ENCODE results near the gene TMEM107.
A peak's percentile ranks its signal among the peaks of the same experiment; 100 is the strongest.

Gene TMEM107

DNA sequence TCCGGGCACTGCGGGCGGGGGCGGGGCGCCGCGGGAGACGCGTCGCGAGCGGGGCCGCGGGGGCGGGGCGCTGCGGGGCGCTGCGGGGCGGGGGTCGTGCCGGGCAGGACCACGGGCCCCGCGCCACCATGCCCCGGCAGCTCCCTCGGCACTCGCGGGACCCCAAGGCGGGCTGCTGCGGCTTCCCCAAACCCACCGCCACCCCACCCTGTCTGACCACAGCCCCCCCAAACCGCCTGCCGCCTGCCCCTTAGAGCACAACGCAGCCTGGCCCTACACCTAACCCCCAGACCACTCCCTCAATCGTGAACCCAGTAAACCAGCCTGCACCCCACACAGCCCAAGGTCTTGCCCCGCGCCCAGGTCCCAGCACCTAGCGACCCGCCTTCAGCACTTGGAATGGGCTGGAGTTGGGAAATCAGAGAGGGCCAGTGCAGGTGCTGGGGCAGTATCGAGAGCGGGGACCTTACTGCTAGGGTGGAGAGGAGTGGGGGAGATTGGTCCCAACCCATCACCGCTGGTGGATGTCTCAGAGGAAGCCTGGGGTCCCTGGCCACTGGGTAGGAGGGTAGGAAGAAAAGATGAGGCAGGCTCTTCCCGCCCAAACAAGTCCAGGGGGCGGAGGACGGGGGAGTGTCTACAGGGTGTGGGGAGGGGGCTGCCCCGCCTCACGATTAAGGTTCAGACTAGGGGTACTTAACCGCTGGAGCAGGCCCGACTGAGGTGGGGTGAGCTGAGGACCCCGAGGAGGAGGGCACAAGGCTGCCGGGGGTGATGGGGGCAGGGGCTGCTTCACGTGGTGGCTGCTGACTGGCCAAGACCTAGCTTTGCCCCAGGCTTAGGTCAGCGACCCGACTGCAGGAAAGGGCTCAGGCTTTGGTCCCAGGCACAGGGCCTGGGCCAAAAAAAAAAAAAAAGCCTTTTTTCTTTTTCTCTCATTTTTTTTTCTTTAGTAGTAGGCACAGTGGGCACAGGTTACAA lies 12.9 kb downstream of the TMEM107 start:
- DNase-seq: no peak
- H3K36me3 ChIP-seq (replicated peaks): peaks cover 17% of the 10 kb centered on the region

DNA sequence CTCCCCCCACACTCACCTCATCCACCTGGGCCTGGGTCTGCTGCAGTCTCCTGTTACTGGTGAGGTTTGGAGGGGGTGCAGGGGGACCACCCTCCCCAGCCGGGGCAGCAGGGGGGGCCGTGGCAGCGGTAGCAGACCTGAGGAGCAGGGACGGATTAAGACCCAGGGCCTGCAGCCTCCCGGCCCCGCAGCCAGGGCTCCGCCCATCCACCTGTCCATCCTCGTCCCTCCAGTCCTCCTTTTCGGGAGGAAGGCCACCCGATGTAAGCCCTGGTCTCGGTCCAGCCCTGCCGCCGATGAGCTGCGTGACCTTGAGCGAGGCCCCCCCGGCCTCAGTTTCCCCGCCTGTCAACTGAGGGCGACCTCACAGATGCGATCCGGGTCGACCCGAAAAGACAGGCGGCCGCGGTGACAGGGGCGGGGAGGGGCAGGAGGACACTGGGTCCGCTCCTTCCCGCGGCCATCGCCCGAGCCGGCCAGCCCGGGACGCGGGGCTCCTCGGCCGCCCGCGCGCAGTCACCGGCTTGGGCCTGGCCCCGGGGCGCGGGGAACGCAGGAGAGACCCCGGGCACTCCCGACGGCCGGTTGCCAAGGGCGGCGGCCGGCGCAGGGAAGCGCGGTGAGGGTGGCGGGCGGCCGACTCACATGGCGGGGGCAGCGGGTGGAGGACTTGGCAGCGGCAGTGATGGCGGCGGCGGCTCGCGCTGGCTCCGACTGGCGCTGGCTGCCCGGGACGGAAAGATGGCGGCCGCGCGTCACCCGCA lies 13.8 kb downstream of the TMEM107 start, which contains the start of gene VAMP2:
Gene VAMP2, minus strand, starts transcription at position 716 of the 764 bp plus-strand sequence. Its CDS starts 69 bp downstream, at position 647.
- no peak for DNase-seq
- in situ Hi-C loops (cut with HindIII; ENCODE audit: low pct_ligation_motif_present, low sequenced_read_pairs): no loop called here

More for the DNA sequence above, 12.9 kb downstream of the TMEM107 start:
- in situ Hi-C loops (cut with HindIII; ENCODE audit: low pct_ligation_motif_present, low sequenced_read_pairs): no loop called here
- H3K27me3 ChIP-seq (replicated peaks): no peaks in the 10 kb centered on the region
- H3K4me3 ChIP-seq (ENCODE audit: low read depth, low read length): peak overlapping the region; percentile 85
- peak overlapping the region; percentile 89 for H3K27ac ChIP-seq
- TF ChIP-seq, protein P1, sequence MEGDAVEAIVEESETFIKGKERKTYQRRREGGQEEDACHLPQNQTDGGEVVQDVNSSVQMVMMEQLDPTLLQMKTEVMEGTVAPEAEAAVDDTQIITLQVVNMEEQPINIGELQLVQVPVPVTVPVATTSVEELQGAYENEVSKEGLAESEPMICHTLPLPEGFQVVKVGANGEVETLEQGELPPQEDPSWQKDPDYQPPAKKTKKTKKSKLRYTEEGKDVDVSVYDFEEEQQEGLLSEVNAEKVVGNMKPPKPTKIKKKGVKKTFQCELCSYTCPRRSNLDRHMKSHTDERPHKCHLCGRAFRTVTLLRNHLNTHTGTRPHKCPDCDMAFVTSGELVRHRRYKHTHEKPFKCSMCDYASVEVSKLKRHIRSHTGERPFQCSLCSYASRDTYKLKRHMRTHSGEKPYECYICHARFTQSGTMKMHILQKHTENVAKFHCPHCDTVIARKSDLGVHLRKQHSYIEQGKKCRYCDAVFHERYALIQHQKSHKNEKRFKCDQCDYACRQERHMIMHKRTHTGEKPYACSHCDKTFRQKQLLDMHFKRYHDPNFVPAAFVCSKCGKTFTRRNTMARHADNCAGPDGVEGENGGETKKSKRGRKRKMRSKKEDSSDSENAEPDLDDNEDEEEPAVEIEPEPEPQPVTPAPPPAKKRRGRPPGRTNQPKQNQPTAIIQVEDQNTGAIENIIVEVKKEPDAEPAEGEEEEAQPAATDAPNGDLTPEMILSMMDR (IDR thresholded peaks at IDR 0.05; ENCODE audit: low read depth, low read length, missing control alignments): no peak

DNA sequence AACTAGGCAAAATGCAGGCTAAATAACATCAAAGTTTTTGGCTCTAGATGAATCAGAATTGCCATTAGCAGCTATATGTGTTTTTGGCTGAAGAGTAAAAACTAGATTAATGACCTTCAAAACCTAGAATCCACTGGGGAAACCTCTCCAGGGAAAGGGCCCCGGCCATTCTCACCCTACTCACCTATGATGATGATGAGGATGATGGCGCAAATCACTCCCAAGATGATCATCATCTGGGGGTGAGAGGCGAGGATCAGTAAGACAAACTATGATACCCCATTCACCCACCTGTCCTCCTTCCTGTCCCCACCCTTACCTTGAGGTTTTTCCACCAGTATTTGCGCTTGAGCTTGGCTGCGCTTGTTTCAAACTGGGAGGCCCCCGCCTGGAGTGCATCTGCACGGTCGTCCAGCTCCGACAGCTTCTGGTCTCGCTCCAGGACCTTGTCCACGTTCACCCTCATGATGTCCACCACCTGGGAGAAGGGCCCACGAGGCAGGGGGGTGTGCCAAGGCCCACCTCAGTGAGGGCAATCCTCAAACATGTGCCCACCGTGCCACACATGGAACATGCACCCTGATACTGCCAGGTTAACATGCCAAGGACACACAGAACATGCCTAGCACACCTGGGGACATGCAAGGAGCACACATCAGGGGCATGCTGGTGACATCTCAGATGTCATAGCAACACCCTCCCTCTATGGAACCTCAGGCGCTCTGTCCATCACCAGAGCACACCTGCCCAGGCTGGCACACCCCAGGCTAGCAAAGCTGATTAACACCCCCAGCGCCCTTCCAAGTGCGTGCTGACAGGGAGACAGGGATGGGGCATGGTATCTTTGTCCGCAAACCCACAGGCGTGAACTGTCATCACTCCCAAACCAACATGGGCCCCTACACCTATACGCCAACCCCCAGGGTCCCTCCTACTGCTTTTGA lies 14.6 kb downstream of the TMEM107 start:
- TF ChIP-seq, protein P1 (IDR thresholded peaks at IDR 0.05; ENCODE audit: low read depth, low read length, missing control alignments): no peak
- Histone ChIP-seq H3K36me3 (replicated peaks) (peaks cover 17% of the 10 kb centered on the region), H3K4me3 (ENCODE audit: low read depth, low read length) (peak overlapping the region; percentile 85), H3K27me3 (replicated peaks) (no peaks in the 10 kb centered on the region), H3K27ac (no peak overlapping the region)
- in situ Hi-C loops (cut with HindIII; ENCODE audit: low pct_ligation_motif_present, low sequenced_read_pairs): no loop called here
- DNase-seq: no peak

More for the DNA sequence above, 13.8 kb downstream of the TMEM107 start, which contains the start of gene VAMP2:
- TF ChIP-seq, protein P1 (IDR thresholded peaks at IDR 0.05; ENCODE audit: low read depth, low read length, missing control alignments): no peak
- H3K27me3 ChIP-seq (replicated peaks): no peaks in the 10 kb centered on the region
- H3K27ac ChIP-seq: peak within 1 kb of the TSS; percentile 89
- H3K36me3 ChIP-seq (replicated peaks): peaks cover 17% of the 10 kb centered on the region
- peak within 1 kb of the TSS; percentile 85 for H3K4me3 ChIP-seq (ENCODE audit: low read depth, low read length)

DNA sequence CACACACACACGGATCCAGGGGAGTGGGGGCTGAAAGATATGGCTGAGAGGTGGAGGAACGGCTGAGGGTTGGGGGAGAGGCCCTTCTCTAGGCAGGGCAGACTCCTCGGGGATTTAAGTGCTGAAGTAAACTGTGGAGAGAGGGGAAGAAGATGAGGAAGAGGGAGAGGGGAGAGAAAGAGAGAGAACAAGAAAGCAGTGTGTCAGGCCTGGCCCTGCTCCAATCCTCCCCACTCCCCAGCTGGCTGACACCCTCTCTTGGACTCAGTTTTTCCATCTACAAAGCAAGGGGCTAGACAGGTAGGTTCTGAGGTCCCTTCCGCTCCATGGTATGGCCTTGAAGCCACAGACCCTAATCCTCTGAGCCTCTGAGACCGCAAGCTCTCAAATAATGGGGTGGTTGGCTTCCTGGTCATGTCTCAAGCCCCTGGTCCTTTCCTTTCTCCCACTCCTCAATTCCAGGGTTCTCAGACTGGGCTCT lies 15.4 kb downstream of the TMEM107 start:
- Histone ChIP-seq H3K27ac (no peak overlapping the region), H3K4me3 (ENCODE audit: low read depth, low read length) (no peak overlapping the region), H3K27me3 (replicated peaks) (no peaks in the 10 kb centered on the region), H3K36me3 (replicated peaks) (peaks cover 17% of the 10 kb centered on the region)
- TF ChIP-seq, protein P1 (IDR thresholded peaks at IDR 0.05; ENCODE audit: low read depth, low read length, missing control alignments): no peak
- DNase-seq: no peak
- in situ Hi-C loops (cut with HindIII; ENCODE audit: low pct_ligation_motif_present, low sequenced_read_pairs): no loop called here

DNA sequence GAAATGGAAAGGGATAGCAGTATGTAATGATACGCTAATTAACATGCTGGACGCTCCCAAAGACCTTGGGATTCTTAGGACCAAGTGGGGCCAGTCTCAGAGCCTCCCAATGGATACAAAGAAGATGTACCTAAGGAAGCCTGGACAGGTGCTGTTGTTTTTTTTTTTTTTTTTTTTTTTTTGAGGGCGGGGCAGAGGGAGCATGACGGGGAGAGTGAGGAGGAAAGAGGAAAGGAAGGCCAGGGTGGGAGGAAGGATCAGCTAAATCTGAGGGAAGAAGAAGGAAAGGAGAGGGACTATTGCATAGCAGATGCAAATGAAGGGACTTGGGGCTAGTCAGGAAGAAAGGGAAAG lies 16.0 kb downstream of the TMEM107 start:
- Histone ChIP-seq H3K4me3 (ENCODE audit: low read depth, low read length) (no peak overlapping the region), H3K27me3 (replicated peaks) (no peaks in the 10 kb centered on the region)

More for the DNA sequence above, 16.0 kb downstream of the TMEM107 start:
- DNase-seq: no peak
- Histone ChIP-seq H3K36me3 (replicated peaks) (peaks cover 17% of the 10 kb centered on the region), H3K27ac (no peak overlapping the region)
- in situ Hi-C loops (cut with HindIII; ENCODE audit: low pct_ligation_motif_present, low sequenced_read_pairs): no loop called here
- TF ChIP-seq, protein P1 (IDR thresholded peaks at IDR 0.05; ENCODE audit: low read depth, low read length, missing control alignments): no peak
